Spleen (tissue), 11 donors: Measurements from ENCODE around the gene SPATA16. TPM values are rescaled to one million over a fixed set of nuclear protein-coding genes. Genes with fewer than 3 reads are reported as not detected.

Source experiments
- DNase-seq: peaks from one replicate; pipeline ENCODE4 v3.0.0-alpha.2; 2020
- H3K27ac ChIP-seq, 8 donors: fragments of 200-600 bp; sonication (generic) in 7 of 8; 1 replicate in 4 of 8; 2 replicates in 4 of 8; pipeline versions ENCODE4 v1.5.0 to v1.8.0; 2016 to 2021; ENCODE audit warnings: inconsistent platforms in 4 of 8, mild to moderate bottlenecking in 4 of 8, moderate library complexity in 1 of 8
- H3K27me3 ChIP-seq, 7 donors: fragments of 200-600 bp; sonication (generic) in 6 of 7; replicated peaks in 1 of 7; 1 replicate in 4 of 7; 2 replicates in 3 of 7; pipeline versions ENCODE4 v1.5.0 to v1.8.0; 2016 to 2021; ENCODE audit warnings: inconsistent platforms in 3 of 7, mild to moderate bottlenecking in 1 of 7
- H3K36me3 ChIP-seq, 6 donors: fragments of 200-600 bp; sonication (generic) in 5 of 6; 1 replicate in 4 of 6; 2 replicates in 2 of 6; pipeline versions ENCODE4 v1.5.0 to v1.8.0; 2016 to 2021; ENCODE audit warnings: inconsistent platforms in 2 of 6
- H3K4me1 ChIP-seq, 6 donors: fragments of 200-600 bp; sonication (generic) in 5 of 6; 1 replicate in 3 of 6; 2 replicates in 3 of 6; pipeline versions ENCODE4 v1.5.0 to v1.8.0; 2016 to 2021; ENCODE audit warnings: inconsistent platforms in 3 of 6
- H3K4me3 ChIP-seq, 8 donors: fragments of 200-600 bp; sonication (generic) in 7 of 8; 1 replicate in 4 of 8; 2 replicates in 4 of 8; pipeline versions ENCODE4 v1.5.0 to v1.8.0; 2016 to 2021; ENCODE audit warnings: inconsistent platforms in 4 of 8, mild to moderate bottlenecking in 4 of 8, moderate library complexity in 2 of 8
- H3K9me3 ChIP-seq, 8 donors: fragments of 200-600 bp; sonication (generic) in 7 of 8; 1 replicate in 4 of 8; 2 replicates in 4 of 8; pipeline versions ENCODE4 v1.5.0 to v1.8.0; 2016 to 2021; ENCODE audit warnings: inconsistent platforms in 4 of 8
- CTCF ChIP-seq, 11 experiments: fragments of 200-600 bp in 7 of 11; fragments of 450-650 bp in 4 of 11; sonication (generic) in 4 of 11; IDR thresholded peaks in 8 of 11; conservative IDR thresholded peaks in 3 of 11; 1 replicate in 7 of 11; 2 replicates in 4 of 11; pipeline versions ENCODE4 v1.4.0 to v1.8.0; 2016 to 2021; ENCODE audit warnings: antibody characterized with exemption in 11 of 11, inconsistent platforms in 4 of 11, mild to moderate bottlenecking in 1 of 11
- POLR2A ChIP-seq, 3 donors: fragments of 450-650 bp; IDR thresholded peaks; one replicate each; pipeline ENCODE4 v1.5.1; 2017; ENCODE audit warnings: antibody characterized with exemption in 3 of 3, mild to moderate bottlenecking in 1 of 3
- POLR2AphosphoS5 ChIP-seq, 3 donors: sonication (generic); formaldehyde crosslinking; IDR thresholded peaks; one replicate each; pipeline ENCODE4 v1.5.1; 2017; ENCODE audit warnings: antibody characterized with exemption in 3 of 3
- WGBS, 5 donors: extraction: QIAGEN DNeasy Blood & Tissue Kit in 3 of 5; methylation state at CpG; one replicate each; pipeline versions ENCODE4 v1.1.5 to v1.1.7; 2013 to 2018; 5-methylcytosine and 5-hydroxymethylcytosine counted together
- intact Hi-C: fragments of 100-400 bp; cut with DNase I; formaldehyde crosslinking; loops from one replicate; pipeline ENCODE4 v1.15.0; 2023; ENCODE audit warnings: low total_unique reads
- polyA plus RNA-seq, 3 donors: library from polyadenylated mRNA; stranded (reverse); fragments of 200-250 nt; gene quantifications; one replicate each; pipeline ENCODE4 v1.2.1, GENCODE V29; 2013
- total RNA-seq, 7 donors: library from RNA; depleted of rRNA in 3 of 7; stranded (reverse); fragments of >200 nt in 3 of 7; fragmentation: NEBNext Ultra II Directional in 4 of 7; extraction: Animal tissue kit (Norgen Biotek cat#: 25700) in 4 of 7; gene quantifications; one replicate each; pipeline versions ENCODE4 v1.1.0 to v1.2.1, GENCODE V29; 2016 to 2021
- donor health status: healthy with polysubstance abuse.
- donor health status: DM: no; HTN: no; CAD: no; lungs with moderate emphysema.
- donor health status: DM: no; HTN: no; CAD: no.
- donor health status: Bipolar disorder and iron deficiency.
- donor health status: healthy.
- donor health status: DM: no; HTN: no; CAD: no.
- donor health status: DM: yes; HTN: yes; CAD: no.

The SPATA16 gene
- total and polyA plus RNA-seq, 10 donors, result not detected

- DNase-seq, result no peak
- H3K9me3 ChIP-seq, result no peaks in the 10 kb centered on the region
Measured at GRCh38 chr3:172929451-172929850, 211.6 kb downstream of the SPATA16 start.

DNA sequence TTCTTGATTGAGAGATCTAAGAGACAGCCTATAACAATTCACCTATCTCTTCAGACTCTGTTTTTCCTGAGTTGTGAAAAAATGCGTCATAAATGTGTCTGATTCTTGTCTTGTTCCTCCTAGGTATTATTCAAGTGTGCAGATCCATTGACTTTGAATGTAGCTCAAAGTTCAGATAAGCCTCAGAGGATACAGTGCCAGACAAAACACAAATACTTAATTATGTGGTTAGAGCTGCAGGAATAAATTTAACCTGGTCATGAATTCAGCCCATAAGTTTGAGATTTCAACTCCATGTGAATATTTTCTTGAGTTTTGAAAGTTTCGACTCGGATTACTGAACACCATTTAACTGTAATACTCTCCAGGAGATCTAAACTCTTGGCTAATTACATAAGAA, 216.5 kb downstream of the SPATA16 start:
- Histone ChIP-seq H3K4me3 (no peak overlapping the region), H3K27ac (no peak overlapping the region), H3K4me1 (no peaks in the 10 kb centered on the region), H3K9me3 (no peaks in the 10 kb centered on the region), H3K27me3 (no peaks in the 10 kb centered on the region), H3K36me3 (no peaks in the 10 kb centered on the region)
- WGBS, 5 donors, result 90 to 98% (median 95%) methylated on average over 3 of the region's 3 CpGs
- intact Hi-C loops, result no loop called here
- TF ChIP-seq POLR2A (IDR thresholded peaks at IDR 0.05), result no peak
- TF ChIP-seq POLR2AphosphoS5 (IDR thresholded peaks at IDR 0.05), result no peak
- no peak for TF ChIP-seq CTCF (IDR thresholded peaks at IDR 0.05 in 8 of 11, conservative IDR thresholded peaks at IDR 0.05 in 3 of 11)
- DNase-seq, result no peak

More at GRCh38 chr3:172929451-172929850, 211.6 kb downstream of the SPATA16 start:
- no peaks in the 10 kb centered on the region for H3K36me3 ChIP-seq
- H3K27ac ChIP-seq, result no peak overlapping the region
- TF ChIP-seq POLR2A (IDR thresholded peaks at IDR 0.05) (no peak), CTCF (IDR thresholded peaks at IDR 0.05 in 8 of 11, conservative IDR thresholded peaks at IDR 0.05 in 3 of 11) (no peak), POLR2AphosphoS5 (IDR thresholded peaks at IDR 0.05) (no peak)
- H3K27me3 ChIP-seq, result no peaks in the 10 kb centered on the region
- no peaks in the 10 kb centered on the region for H3K4me1 ChIP-seq
- 79 to 88% (median 86%) methylated on average over 1 of the region's 1 CpG for WGBS, 5 donors
- H3K4me3 ChIP-seq, result no peak overlapping the region
- intact Hi-C loops, result no loop called here

DNA sequence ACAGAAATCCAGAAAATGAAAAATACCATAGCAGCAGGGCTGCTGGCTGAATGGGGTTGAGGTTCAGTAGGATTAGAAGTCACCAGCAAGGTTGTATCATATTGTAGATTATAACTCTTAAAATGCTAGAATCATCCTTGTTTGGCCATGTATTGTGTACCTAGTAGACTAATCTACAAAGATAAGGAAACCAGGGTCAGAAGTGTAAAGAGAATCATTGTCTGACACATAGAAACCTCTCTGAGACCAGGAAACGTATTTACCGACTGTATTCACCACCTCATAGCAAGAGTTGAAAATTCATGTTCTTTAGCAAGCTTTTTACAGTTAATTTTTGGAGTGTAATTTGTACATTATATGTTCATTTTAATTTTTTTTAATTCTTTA, 221.7 kb downstream of the SPATA16 start:
- WGBS, 5 donors, result 84 to 88% (median 87%) methylated on average over 2 of the region's 2 CpGs
- Histone ChIP-seq H3K27ac (no peak overlapping the region), H3K27me3 (no peaks in the 10 kb centered on the region), H3K4me1 (no peaks in the 10 kb centered on the region), H3K36me3 (no peaks in the 10 kb centered on the region), H3K4me3 (no peak overlapping the region), H3K9me3 (no peaks in the 10 kb centered on the region)
- intact Hi-C loops, result no loop called here
- DNase-seq, result no peak
- no peak for TF ChIP-seq CTCF (IDR thresholded peaks at IDR 0.05 in 8 of 11, conservative IDR thresholded peaks at IDR 0.05 in 3 of 11)
- TF ChIP-seq POLR2A (IDR thresholded peaks at IDR 0.05), result no peak
- TF ChIP-seq POLR2AphosphoS5 (IDR thresholded peaks at IDR 0.05), result no peak

GRCh38 chr3:172918568-172919296, 222.3 kb downstream of the SPATA16 start:
- no peaks in the 10 kb centered on the region for H3K9me3 ChIP-seq
- TF ChIP-seq POLR2A (IDR thresholded peaks at IDR 0.05), result no peak
- no peak for TF ChIP-seq CTCF (IDR thresholded peaks at IDR 0.05 in 8 of 11, conservative IDR thresholded peaks at IDR 0.05 in 3 of 11)
- no peak for TF ChIP-seq POLR2AphosphoS5 (IDR thresholded peaks at IDR 0.05)
- H3K27me3 ChIP-seq, result peaks cover 0 to 4% (median 0%) of the 10 kb centered on the region in 7 donors
- H3K36me3 ChIP-seq, result no peaks in the 10 kb centered on the region
- H3K27ac ChIP-seq, result no peak overlapping the region
- no peak for DNase-seq
- no peak overlapping the region for H3K4me3 ChIP-seq
- intact Hi-C loops, result no loop called here
- H3K4me1 ChIP-seq, result no peaks in the 10 kb centered on the region
- 61 to 83% (median 74%) methylated on average over 3 of the region's 3 CpGs for WGBS, 5 donors
